ENCODE data around the gene ROR2. TPM values are rescaled to one million over a fixed set of nuclear protein-coding genes. Genes with fewer than 3 reads are reported as not detected.

The ROR2 gene
- total RNA-seq, 1 experiment from 2014 or later = 0.68 TPM

DNA sequence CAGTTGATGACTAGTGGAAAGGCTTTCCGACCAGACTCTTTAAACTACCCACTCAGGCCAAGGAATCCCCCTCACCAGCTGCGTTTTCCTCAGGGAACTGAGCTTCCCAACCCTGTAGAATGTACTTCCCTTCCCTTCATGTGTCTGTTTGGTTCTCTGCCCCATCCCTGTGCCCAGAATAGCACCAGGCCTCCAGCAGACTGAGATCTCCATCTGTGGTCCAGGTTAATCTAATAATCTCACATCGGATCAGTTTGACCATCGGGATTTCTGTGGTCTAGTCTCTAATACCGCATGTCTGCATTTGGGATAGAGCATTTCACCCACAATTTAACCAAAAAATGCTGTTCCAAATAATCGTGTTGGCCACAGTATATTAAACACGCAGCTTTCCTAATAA lies 237.2 kb downstream of the ROR2 start:
- ChIA-PET CTCF (interaction anchor here (0.6 kb wide), 1 partner anchor 72 kb away, joined by 3 read pairs; no protein-coding TSS in a partner anchor), POLR2A (no interaction called here)
- BruUV-seq (replicated peaks) = no TSS peak
- H3K27me3 ChIP-seq (replicated peaks; ENCODE audit: control insufficient read depth, insufficient read depth, low read length) = no peaks in the 10 kb centered on the region
- TF ChIP-seq, protein P1, sequence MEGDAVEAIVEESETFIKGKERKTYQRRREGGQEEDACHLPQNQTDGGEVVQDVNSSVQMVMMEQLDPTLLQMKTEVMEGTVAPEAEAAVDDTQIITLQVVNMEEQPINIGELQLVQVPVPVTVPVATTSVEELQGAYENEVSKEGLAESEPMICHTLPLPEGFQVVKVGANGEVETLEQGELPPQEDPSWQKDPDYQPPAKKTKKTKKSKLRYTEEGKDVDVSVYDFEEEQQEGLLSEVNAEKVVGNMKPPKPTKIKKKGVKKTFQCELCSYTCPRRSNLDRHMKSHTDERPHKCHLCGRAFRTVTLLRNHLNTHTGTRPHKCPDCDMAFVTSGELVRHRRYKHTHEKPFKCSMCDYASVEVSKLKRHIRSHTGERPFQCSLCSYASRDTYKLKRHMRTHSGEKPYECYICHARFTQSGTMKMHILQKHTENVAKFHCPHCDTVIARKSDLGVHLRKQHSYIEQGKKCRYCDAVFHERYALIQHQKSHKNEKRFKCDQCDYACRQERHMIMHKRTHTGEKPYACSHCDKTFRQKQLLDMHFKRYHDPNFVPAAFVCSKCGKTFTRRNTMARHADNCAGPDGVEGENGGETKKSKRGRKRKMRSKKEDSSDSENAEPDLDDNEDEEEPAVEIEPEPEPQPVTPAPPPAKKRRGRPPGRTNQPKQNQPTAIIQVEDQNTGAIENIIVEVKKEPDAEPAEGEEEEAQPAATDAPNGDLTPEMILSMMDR (IDR thresholded peaks at IDR 0.05; ENCODE audit: insufficient read depth in 1 of 2, low read depth in 1 of 2, low read length in 1 of 2, severe bottlenecking in 1 of 2, unreplicated experiment in 1 of 2) = no peak
- Mint-ChIP-seq H3K27ac (ENCODE audit: unreplicated experiment) (no peak overlapping the region), H3K27me3 (ENCODE audit: insufficient read depth, unreplicated experiment) (no peaks in the 10 kb centered on the region), H3K9me3 (ENCODE audit: unreplicated experiment) (no peaks in the 10 kb centered on the region), H3K4me3 (ENCODE audit: unreplicated experiment) (no peak overlapping the region), H3K36me3 (ENCODE audit: insufficient read depth, unreplicated experiment) (no peaks in the 10 kb centered on the region), H3K4me1 (ENCODE audit: low read depth, unreplicated experiment) (no peaks in the 10 kb centered on the region)
- no peaks in the 10 kb centered on the region for H3K9me3 ChIP-seq
- DNase-seq = no peak
- no peaks in the 10 kb centered on the region for H3K36me3 ChIP-seq (ENCODE audit: control insufficient read depth, insufficient read depth, low read length)
- intact Hi-C loops (cut with micrococcal nuclease; ENCODE audit: unreplicated experiment) = no loop called here
- H3K4me1 ChIP-seq = no peaks in the 10 kb centered on the region
- H3K4me3 ChIP-seq (ENCODE audit: low read depth, low read length) = no peak overlapping the region

DNA sequence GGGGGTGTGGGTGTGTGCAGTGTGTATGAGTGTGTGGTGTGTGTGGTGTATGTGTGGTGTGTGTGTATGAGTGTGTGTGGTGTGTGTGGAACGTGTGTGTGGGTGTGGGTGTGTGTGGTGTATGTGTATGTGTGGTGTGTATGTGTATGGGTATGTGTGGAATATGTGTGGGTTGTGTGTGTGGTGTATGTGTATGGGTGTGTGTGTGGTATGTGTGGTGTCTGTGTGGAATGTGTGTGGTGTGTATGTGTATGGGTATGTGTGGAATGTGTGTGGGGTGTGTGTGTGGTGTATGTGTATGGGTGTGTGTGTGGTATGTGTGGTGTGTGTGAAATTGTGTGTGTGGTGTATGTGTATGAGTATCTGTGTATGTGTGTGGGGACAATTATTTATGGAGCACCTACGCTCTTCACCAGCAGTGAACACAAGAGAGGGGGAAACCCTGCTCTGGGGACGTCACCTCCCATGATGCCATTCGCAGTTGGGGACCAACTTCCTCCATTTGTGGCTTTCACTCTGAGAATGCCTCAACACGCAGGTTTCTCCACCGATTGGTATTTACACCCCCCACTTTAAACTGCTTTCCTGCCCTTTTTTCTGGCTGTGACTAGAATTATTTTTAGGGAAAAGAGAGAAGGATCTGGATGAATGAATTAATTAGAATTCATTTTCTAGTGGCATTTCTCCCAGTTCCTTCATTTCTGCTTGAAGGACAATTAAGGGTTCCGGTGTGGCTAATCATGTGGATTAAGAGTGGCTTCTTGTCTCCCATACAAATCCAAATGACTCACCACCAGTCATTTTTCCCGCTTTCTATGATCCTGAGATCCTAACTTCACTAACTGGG lies 238.1 kb downstream of the ROR2 start:
- Histone ChIP-seq H3K4me1 (no peaks in the 10 kb centered on the region), H3K9me3 (no peaks in the 10 kb centered on the region), H3K27me3 (replicated peaks; ENCODE audit: control insufficient read depth, insufficient read depth, low read length) (no peaks in the 10 kb centered on the region), H3K4me3 (ENCODE audit: low read depth, low read length) (no peak overlapping the region), H3K36me3 (ENCODE audit: control insufficient read depth, insufficient read depth, low read length) (no peaks in the 10 kb centered on the region)
- Mint-ChIP-seq H3K27me3 (ENCODE audit: insufficient read depth, unreplicated experiment) (no peaks in the 10 kb centered on the region), H3K36me3 (ENCODE audit: insufficient read depth, unreplicated experiment) (no peaks in the 10 kb centered on the region), H3K4me1 (ENCODE audit: low read depth, unreplicated experiment) (no peaks in the 10 kb centered on the region), H3K27ac (ENCODE audit: unreplicated experiment) (no peak overlapping the region), H3K4me3 (ENCODE audit: unreplicated experiment) (no peak overlapping the region), H3K9me3 (ENCODE audit: unreplicated experiment) (no peaks in the 10 kb centered on the region)
- no TSS peak for BruUV-seq (replicated peaks)
- ChIA-PET POLR2A (no interaction called here), CTCF (no interaction called here)
- TF ChIP-seq, protein P1 (IDR thresholded peaks at IDR 0.05; ENCODE audit: insufficient read depth in 1 of 2, low read depth in 1 of 2, low read length in 1 of 2, severe bottlenecking in 1 of 2, unreplicated experiment in 1 of 2) = no peak
- intact Hi-C loops (cut with micrococcal nuclease; ENCODE audit: unreplicated experiment) = no loop called here
- no peak for DNase-seq

- Histone ChIP-seq H3K4me1 (no peaks in the 10 kb centered on the region), H3K9me3 (no peaks in the 10 kb centered on the region), H3K4me3 (ENCODE audit: low read depth, low read length) (no peak overlapping the region), H3K36me3 (ENCODE audit: control insufficient read depth, insufficient read depth, low read length) (no peaks in the 10 kb centered on the region), H3K27me3 (replicated peaks; ENCODE audit: control insufficient read depth, insufficient read depth, low read length) (no peaks in the 10 kb centered on the region)
- DNase-seq = no peak
- Mint-ChIP-seq H3K4me3 (ENCODE audit: unreplicated experiment) (no peak overlapping the region), H3K27me3 (ENCODE audit: insufficient read depth, unreplicated experiment) (no peaks in the 10 kb centered on the region), H3K4me1 (ENCODE audit: low read depth, unreplicated experiment) (no peaks in the 10 kb centered on the region), H3K9me3 (ENCODE audit: unreplicated experiment) (peaks cover 8% of the 10 kb centered on the region), H3K36me3 (ENCODE audit: insufficient read depth, unreplicated experiment) (peaks cover 5% of the 10 kb centered on the region), H3K27ac (ENCODE audit: unreplicated experiment) (no peak overlapping the region)
- ChIA-PET CTCF (no interaction called here), POLR2A (no interaction called here)
- TF ChIP-seq, protein P1 (IDR thresholded peaks at IDR 0.05; ENCODE audit: insufficient read depth in 1 of 2, low read depth in 1 of 2, low read length in 1 of 2, severe bottlenecking in 1 of 2, unreplicated experiment in 1 of 2) = no peak
- intact Hi-C loops (cut with micrococcal nuclease; ENCODE audit: unreplicated experiment) = no loop called here
- BruUV-seq (replicated peaks) = no TSS peak
Measured at GRCh38 chr9:91710158-91710557, 239.9 kb downstream of the ROR2 start.
